PFSK-1 (cell line): ENCODE measurements around the gene TSPO.

Experiments
- POLR2AphosphoS5 ChIP-seq: IDR thresholded peaks from 2 replicates; pipeline ENCODE4 v1.6.1; 2012; ENCODE audit warnings: low read depth, mild to moderate bottlenecking, control low read depth, low read length, moderate library complexity
- REST ChIP-seq, 2 experiments: IDR thresholded peaks; 2 replicates each; pipeline versions ENCODE4 v1.6.1 to v1.8.0; 2011 to 2012; ENCODE audit warnings: low read depth in 2 of 2, low read length in 2 of 2, control low read depth in 1 of 2, inconsistent platforms in 1 of 2, mild to moderate bottlenecking in 1 of 2, moderate library complexity in 1 of 2; ENCODE audit not compliant: insufficient read depth in 1 of 2

GRCh38 chr22:43179146-43179910, 28.0 kb downstream of the TSPO start:
- TF ChIP-seq REST (IDR thresholded peaks at IDR 0.05; ENCODE audit: insufficient read depth in 1 of 2, low read depth in 2 of 2, low read length in 2 of 2) (no peak), POLR2AphosphoS5 (no peak)
